ENCODE measurements around the gene RFPL4A.

DNA sequence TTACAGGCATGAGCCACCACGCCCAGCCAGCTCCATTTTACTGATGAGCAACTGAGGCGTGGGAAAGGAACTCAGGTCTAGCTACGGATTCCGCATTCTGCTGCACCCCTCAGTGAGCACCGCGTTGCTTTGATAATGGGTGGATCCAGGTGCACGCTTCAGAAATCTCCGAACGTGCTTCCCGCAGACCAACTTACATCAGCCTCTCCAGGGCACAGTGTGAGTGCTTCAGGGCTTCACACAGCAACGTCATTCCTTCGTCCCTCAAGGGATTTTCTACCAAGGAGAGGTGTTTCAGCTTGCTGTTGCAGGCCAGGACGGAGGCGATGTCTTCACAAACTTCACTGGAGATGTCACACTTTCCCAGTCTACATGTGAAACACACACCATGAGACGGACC is 42.4 kb upstream of the RFPL4A start:
- TF ChIP-seq POLR2AphosphoS5 (IDR thresholded peaks at IDR 0.05; ENCODE audit: borderline replicate concordance, low read depth, low read length): no peak
- no peak for TF ChIP-seq EZH2 (IDR thresholded peaks at IDR 0.05)

Data from SK-N-MC (cell line).